BLaER1 treated with 17β-estradiol and CSF1 and Interleukin-3, amounts not matched to agents 10 nM and 100 nM (cell line): Measurements from ENCODE around the gene HAGHL.

Source experiments
- H3K27ac ChIP-seq, 11 experiments: shearing (Covaris generic); formaldehyde crosslinking; 2 replicates each; pipeline ENCODE4 v1.8.1; 2022
- H3K27me3 ChIP-seq, 11 experiments: shearing (Covaris generic); formaldehyde crosslinking; 2 replicates each; pipeline ENCODE4 v1.8.1; 2022
- H3K36me3 ChIP-seq, 11 experiments: shearing (Covaris generic); formaldehyde crosslinking; 2 replicates each; pipeline ENCODE4 v1.8.1; 2022
- H3K4me1 ChIP-seq, 10 experiments: shearing (Covaris generic); formaldehyde crosslinking; 2 replicates each; pipeline ENCODE4 v1.8.1; 2022
- H3K4me2 ChIP-seq, 11 experiments: shearing (Covaris generic); formaldehyde crosslinking; 2 replicates each; pipeline ENCODE4 v1.8.1; 2022
- H3K4me3 ChIP-seq, 10 experiments: shearing (Covaris generic); formaldehyde crosslinking; 2 replicates each; pipeline ENCODE4 v1.8.1; 2022
- H3K9ac ChIP-seq, 11 experiments: shearing (Covaris generic); formaldehyde crosslinking; 2 replicates each; pipeline ENCODE4 v1.8.1; 2022
- H3K9me3 ChIP-seq, 11 experiments: shearing (Covaris generic); formaldehyde crosslinking; replicated peaks in 1 of 11; 2 replicates each; pipeline ENCODE4 v1.8.1; 2022
- H4K20me1 ChIP-seq, 11 experiments: shearing (Covaris generic); formaldehyde crosslinking; 2 replicates each; pipeline ENCODE4 v1.8.1; 2022
- Cebpa-rat ChIP-seq, 11 experiments: shearing (Covaris generic); IDR thresholded peaks; 2 replicates each; pipeline ENCODE4 v1.8.1; 2022

Gene HAGHL

GRCh38 chr16:756428-756827, 29.5 kb downstream of the HAGHL start:
- Histone ChIP-seq H3K4me2 (peak overlapping the region; percentile 68 to 92 (median 82); a peak in 19 of 22 replicates), H3K9me3 (peaks cover 0 to 5% (median 0%) of the 10 kb centered on the region in 11 experiments; a peak in 2 of 22 replicates), H3K27ac (no peak overlapping the region), H4K20me1 (no peaks in the 10 kb centered on the region), H3K9ac (no peak overlapping the region), H3K4me1 (peaks cover 32 to 75% (median 44%) of the 10 kb centered on the region in 10 experiments), H3K4me3 (no peak overlapping the region), H3K36me3 (no peaks in the 10 kb centered on the region), H3K27me3 (no peaks in the 10 kb centered on the region)
- TF ChIP-seq Cebpa-rat (IDR thresholded peaks at IDR 0.05) = no peak

- Histone ChIP-seq H3K9ac (no peak overlapping the region), H3K27me3 (no peaks in the 10 kb centered on the region), H3K9me3 (peaks cover 0 to 5% (median 0%) of the 10 kb centered on the region in 11 experiments; a peak in 2 of 22 replicates), H3K4me3 (no peak overlapping the region), H3K4me2 (no peak overlapping the region), H3K36me3 (no peaks in the 10 kb centered on the region), H4K20me1 (no peaks in the 10 kb centered on the region), H3K4me1 (peaks cover 35 to 64% (median 52%) of the 10 kb centered on the region in 10 experiments), H3K27ac (no peak overlapping the region)
- no peak for TF ChIP-seq Cebpa-rat (IDR thresholded peaks at IDR 0.05)
Measured at GRCh38 chr16:759110-759910, 32.4 kb downstream of the HAGHL start.

DNA sequence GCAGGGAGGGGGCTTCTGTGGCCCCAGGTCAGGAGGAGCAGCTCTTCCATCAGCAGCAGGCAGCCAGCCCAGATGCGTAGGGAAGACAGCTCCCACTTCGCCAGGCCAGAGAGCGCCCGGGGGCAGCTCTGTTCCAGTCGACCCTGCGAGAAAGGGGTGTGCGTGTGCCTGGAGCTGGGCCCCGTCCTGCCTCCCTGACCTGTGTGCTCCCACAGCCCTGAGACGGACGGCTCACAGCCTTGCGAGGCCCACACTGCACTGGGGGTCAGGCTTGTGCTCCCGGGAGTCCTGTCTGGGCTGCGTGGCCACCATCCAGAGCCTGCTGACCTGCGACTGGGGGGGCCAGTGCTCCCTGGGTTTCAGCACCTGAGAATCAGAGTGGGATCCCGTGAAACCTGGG, 33.2 kb downstream of the HAGHL start:
- H4K20me1 ChIP-seq = no peaks in the 10 kb centered on the region

DNA sequence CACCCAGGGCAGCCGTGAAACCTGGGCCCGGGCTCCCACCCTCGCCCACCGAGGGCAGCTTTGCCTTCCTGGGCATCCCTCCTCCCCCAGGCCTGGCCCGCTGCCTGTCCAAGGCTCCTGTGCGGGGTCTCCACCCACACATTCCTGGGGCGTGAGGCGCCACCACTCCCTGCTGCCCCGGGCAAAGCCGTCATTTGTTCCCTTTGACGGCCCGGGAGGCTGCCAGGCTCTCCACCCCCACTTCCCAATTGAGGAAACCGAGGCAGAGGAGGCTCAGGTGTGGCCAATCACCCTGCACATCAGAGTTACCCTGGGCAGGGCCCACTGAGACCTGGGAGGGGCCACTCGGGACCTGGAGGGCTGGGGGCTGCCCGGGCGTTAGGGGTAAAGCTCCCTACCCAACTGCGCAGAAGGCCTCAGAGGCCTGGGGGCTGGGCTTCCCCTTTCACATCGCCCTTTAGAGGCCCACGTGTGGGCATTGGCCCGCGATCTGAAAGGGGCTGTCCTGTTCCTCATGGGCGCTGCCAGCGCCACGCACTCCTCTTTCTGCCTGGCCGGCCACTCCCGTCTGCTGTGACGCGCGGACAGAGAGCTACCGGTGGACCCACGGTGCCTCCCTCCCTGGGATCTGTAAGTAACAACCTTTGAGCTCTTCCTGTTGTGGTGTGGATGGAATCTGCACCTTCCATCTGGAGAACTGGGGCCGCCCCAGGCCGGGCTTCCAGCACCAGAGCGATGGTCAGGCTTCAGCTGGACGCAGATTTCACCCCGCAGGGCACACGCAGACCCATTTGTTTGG, 33.8 kb downstream of the HAGHL start, which contains the start of gene MSLN:
MSLN (plus strand) TSS at position 190 of the 799 bp plus-strand sequence. CDS start 1,947 bp downstream, outside the sequence.
- Histone ChIP-seq H3K27ac (no peak within 1 kb of the TSS), H3K4me3 (no peak within 1 kb of the TSS)

More for the DNA sequence above, 33.2 kb downstream of the HAGHL start:
- Histone ChIP-seq H3K4me3 (no peak overlapping the region), H3K27ac (no peak overlapping the region), H3K36me3 (no peaks in the 10 kb centered on the region), H3K4me2 (no peak overlapping the region), H3K9ac (no peak overlapping the region), H3K27me3 (no peaks in the 10 kb centered on the region), H3K9me3 (peaks cover 0 to 5% (median 0%) of the 10 kb centered on the region in 11 experiments; a peak in 2 of 22 replicates), H3K4me1 (peaks cover 27 to 56% (median 46%) of the 10 kb centered on the region in 10 experiments)
- TF ChIP-seq Cebpa-rat (IDR thresholded peaks at IDR 0.05) = no peak

GRCh38 chr16:761625-762513, 35.0 kb downstream of the HAGHL start:
- 0 out of 22 replicates have a peak overlapping the region, but pooled peaks of 1 of the 11 experiments have one; percentile 5 for H3K9ac ChIP-seq
- no peaks in the 10 kb centered on the region; a peak in 1 of 22 replicates for H4K20me1 ChIP-seq
- H3K9me3 ChIP-seq = no peaks in the 10 kb centered on the region
- no peaks in the 10 kb centered on the region for H3K36me3 ChIP-seq
- H3K4me2 ChIP-seq = peak overlapping the region in 10 of 11 experiments; percentile 9 to 58 (median 36); a peak in 17 of 22 replicates
- peaks cover 14 to 44% (median 35%) of the 10 kb centered on the region in 10 experiments for H3K4me1 ChIP-seq
- no peak for TF ChIP-seq Cebpa-rat (IDR thresholded peaks at IDR 0.05)
- H3K27me3 ChIP-seq = no peaks in the 10 kb centered on the region
- H3K4me3 ChIP-seq = no peak overlapping the region
- H3K27ac ChIP-seq = no peak overlapping the region

More for the DNA sequence above, 33.8 kb downstream of the HAGHL start, which contains the start of gene MSLN:
- H4K20me1 ChIP-seq = no peaks in the 10 kb centered on the region; a peak in 1 of 22 replicates
- H3K9ac ChIP-seq = no peak within 1 kb of the TSS; a peak in 1 of 22 replicates
- TF ChIP-seq Cebpa-rat (IDR thresholded peaks at IDR 0.05) = no peak
- no peaks in the 10 kb centered on the region for H3K27me3 ChIP-seq
- H3K4me2 ChIP-seq = peak within 1 kb of the TSS; percentile 1 to 58 (median 36); a peak in 17 of 22 replicates
- H3K9me3 ChIP-seq = peaks cover 0 to 5% (median 0%) of the 10 kb centered on the region in 11 experiments; a peak in 2 of 22 replicates
- peaks cover 20 to 49% (median 40%) of the 10 kb centered on the region in 10 experiments for H3K4me1 ChIP-seq
- H3K36me3 ChIP-seq = no peaks in the 10 kb centered on the region

DNA sequence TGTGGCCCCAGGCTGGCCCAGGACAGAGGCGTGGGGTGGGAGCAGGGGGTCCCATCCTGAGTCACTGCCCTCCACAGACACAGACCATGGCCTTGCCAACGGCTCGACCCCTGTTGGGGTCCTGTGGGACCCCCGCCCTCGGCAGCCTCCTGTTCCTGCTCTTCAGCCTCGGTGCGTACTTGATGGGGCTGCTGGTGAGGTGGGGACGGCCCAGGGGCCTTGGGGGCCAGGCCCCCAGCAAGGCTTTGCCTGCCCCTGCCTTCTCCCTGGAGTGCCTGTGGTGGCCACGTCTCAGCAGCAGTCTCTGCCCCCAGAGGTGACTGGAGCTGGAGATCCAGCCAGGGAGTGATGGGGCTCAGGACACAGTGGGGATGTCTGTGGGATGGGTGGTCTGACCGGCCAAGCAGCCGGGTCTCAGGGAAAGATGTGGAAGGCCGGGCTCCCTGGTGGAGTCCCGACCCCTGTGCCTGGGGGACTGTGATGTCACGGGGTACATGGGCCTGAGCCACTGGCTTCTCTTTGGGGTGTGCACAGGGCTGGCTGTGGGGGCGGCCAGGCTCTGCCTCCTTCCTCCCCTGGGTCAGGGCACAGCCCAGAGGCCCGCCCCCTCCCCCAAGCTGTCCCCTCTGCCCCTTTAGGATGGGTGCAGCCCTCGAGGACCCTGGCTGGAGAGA, 35.8 kb downstream of the HAGHL start:
- TF ChIP-seq Cebpa-rat (IDR thresholded peaks at IDR 0.05) = no peak
- H3K9me3 ChIP-seq = no peaks in the 10 kb centered on the region
- H3K4me2 ChIP-seq = peak overlapping the region in 6 of 11 experiments; percentile 28 to 58 (median 38); a peak in 8 of 22 replicates
- no peaks in the 10 kb centered on the region; a peak in 1 of 22 replicates for H4K20me1 ChIP-seq
- no peaks in the 10 kb centered on the region for H3K27me3 ChIP-seq
- H3K4me3 ChIP-seq = no peak overlapping the region
- no peak overlapping the region for H3K27ac ChIP-seq
- 0 out of 22 replicates have a peak overlapping the region, but pooled peaks of 2 of the 11 experiments have one; percentile 2 to 5 for H3K9ac ChIP-seq
- H3K4me1 ChIP-seq = peaks cover 5 to 35% (median 26%) of the 10 kb centered on the region in 10 experiments
- H3K36me3 ChIP-seq = no peaks in the 10 kb centered on the region

- Histone ChIP-seq H4K20me1 (no peaks in the 10 kb centered on the region; a peak in 1 of 22 replicates), H3K4me1 (peaks cover 0 to 29% (median 21%) of the 10 kb centered on the region in 10 experiments; a peak in 19 of 20 replicates), H3K36me3 (no peaks in the 10 kb centered on the region), H3K4me3 (no peak overlapping the region), H3K27ac (no peak overlapping the region), H3K4me2 (0 out of 22 replicates have a peak overlapping the region, but pooled peaks of 1 of the 11 experiments have one; percentile 50), H3K27me3 (no peaks in the 10 kb centered on the region), H3K9me3 (no peaks in the 10 kb centered on the region), H3K9ac (no peak overlapping the region)
- no peak for TF ChIP-seq Cebpa-rat (IDR thresholded peaks at IDR 0.05)
Measured at GRCh38 chr16:763369-764183, 36.7 kb downstream of the HAGHL start.
